Spleen (tissue), 7 donors: ENCODE results near the gene GREB1L.

Experiments
- CTCF ChIP-seq, 11 experiments: fragments of 200-600 bp in 7 of 11; fragments of 450-650 bp in 4 of 11; sonication (generic) in 4 of 11; IDR thresholded peaks in 8 of 11; conservative IDR thresholded peaks in 3 of 11; 1 replicate in 7 of 11; 2 replicates in 4 of 11; pipeline versions ENCODE4 v1.4.0 to v1.8.0; 2016 to 2021; ENCODE audit warnings: antibody characterized with exemption in 11 of 11, inconsistent platforms in 4 of 11, mild to moderate bottlenecking in 1 of 11
- POLR2A ChIP-seq, 3 donors: fragments of 450-650 bp; IDR thresholded peaks; one replicate each; pipeline ENCODE4 v1.5.1; 2017; ENCODE audit warnings: antibody characterized with exemption in 3 of 3, mild to moderate bottlenecking in 1 of 3
- donor health status: DM: no; HTN: no; CAD: no; lungs with moderate emphysema.
- donor health status: DM: no; HTN: no; CAD: no.
- donor health status: DM: no; HTN: no; CAD: no.

DNA sequence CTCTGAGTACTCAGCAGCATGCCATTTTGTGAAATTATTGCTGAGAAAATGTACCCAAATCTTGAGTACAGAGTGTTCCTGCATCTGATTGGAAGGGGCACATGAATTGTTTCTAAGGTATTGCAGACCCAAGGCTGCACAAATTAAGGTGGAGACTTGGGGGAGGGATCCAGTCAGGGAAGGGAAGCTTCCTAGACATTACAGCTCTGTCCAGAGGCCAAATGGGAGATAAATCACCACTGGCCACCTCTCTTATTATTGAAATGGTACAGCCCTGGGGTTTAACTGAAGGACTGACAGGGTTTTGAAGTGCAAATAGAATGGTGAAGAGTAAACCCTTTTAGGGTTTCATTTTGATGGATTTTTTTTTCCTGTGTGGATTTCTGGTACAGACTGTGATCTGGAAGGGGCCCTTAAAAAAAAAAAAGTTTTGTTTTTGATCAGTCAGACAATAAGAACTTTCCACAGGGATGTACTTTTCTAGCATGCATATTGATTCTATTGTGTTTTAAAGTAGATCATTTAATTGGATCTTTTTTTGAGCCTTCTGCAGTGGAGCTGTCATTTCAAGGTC is 119.4 kb downstream of the GREB1L start:
- TF ChIP-seq CTCF (IDR thresholded peaks at IDR 0.05 in 8 of 11, conservative IDR thresholded peaks at IDR 0.05 in 3 of 11) (no peak), POLR2A (IDR thresholded peaks at IDR 0.05) (no peak)
